22Rv1 (cell line): ENCODE measurements around the gene SPATA46.

Experiments used
- H3K27ac ChIP-seq: fragments of 450-650 bp; 2 replicates; pipeline ENCODE4 v1.5.1; 2017
- CTCF ChIP-seq: fragments of 450-650 bp; IDR thresholded peaks from 2 replicates; pipeline ENCODE4 v1.5.1; 2017; ENCODE audit warnings: mild to moderate bottlenecking
- ZFX ChIP-seq: fragments of 450-650 bp; IDR thresholded peaks from 2 replicates; pipeline ENCODE4 v1.6.1; 2017; ENCODE audit warnings: antibody characterized with exemption, borderline replicate concordance

Gene SPATA46

GRCh38 chr1:162389971-162390370 is 13.3 kb upstream of the SPATA46 start:
- H3K27ac ChIP-seq = no peak overlapping the region
- TF ChIP-seq CTCF (no peak), ZFX (no peak)

- H3K27ac ChIP-seq = no peak overlapping the region
Observed at GRCh38 chr1:162389021-162389818, 12.6 kb upstream of the SPATA46 start.

GRCh38 chr1:162388615-162389014 is 12.0 kb upstream of the SPATA46 start:
- no peak overlapping the region for H3K27ac ChIP-seq
- TF ChIP-seq ZFX (no peak), CTCF (no peak)

More at GRCh38 chr1:162389021-162389818, 12.6 kb upstream of the SPATA46 start:
- TF ChIP-seq CTCF = no peak
- no peak for TF ChIP-seq ZFX

GRCh38 chr1:162388083-162388594 is 11.5 kb upstream of the SPATA46 start:
- no peak overlapping the region for H3K27ac ChIP-seq
- TF ChIP-seq CTCF (no peak), ZFX (no peak)

- TF ChIP-seq CTCF (no peak), ZFX (no peak)
- no peak overlapping the region for H3K27ac ChIP-seq
Observed at GRCh38 chr1:162387226-162388082, 10.8 kb upstream of the SPATA46 start.

- H3K27ac ChIP-seq = no peak overlapping the region
- TF ChIP-seq ZFX (no peak), CTCF (no peak)
Observed at GRCh38 chr1:162386292-162387225, 9.9 kb upstream of the SPATA46 start.
